ENCODE measurements around the gene TXNRD2.

DNA sequence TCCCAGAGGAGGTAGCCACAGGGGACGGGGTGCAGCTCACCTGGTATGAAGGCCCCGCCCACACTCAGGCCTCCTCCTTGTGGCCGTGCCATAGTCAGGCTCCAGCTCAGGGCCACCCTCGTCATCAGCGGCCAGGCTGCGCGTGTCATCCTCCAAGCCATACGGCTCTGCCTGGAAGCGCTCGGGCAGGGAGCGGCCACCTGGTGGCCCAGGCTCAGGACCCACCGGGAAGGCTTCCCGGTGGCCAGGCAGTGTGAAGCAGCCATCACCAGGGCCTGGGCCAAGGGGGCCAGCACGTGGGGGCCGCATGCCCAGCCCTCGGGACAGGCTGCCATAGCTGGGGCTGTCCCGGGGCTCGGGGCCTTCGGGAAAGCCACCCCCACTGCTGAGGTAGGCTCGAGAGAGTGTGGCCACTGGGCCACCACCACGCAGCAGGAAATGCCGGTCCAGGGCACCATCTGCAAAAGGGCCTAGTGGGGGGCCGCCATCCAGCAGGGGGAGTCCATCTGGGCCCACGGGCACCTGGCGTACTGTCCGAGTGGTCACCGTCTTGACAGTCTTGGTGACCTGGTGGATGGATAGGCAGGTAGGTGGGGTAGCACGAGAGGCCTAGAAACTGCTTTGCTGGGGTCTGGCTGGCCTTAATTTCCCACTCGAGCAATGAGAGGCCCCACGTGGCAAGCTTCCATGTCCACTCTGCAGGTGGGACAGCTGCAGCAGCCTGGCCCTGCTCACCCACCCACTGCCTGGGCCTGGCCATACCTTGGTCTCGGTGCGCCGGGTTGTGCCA, 39.7 kb upstream of the TXNRD2 start:
- no peak for TF ChIP-seq CTCF (IDR thresholded peaks at IDR 0.05; ENCODE audit: insufficient read depth, low read depth, low read length)
- no peak for TF ChIP-seq EZH2 (IDR thresholded peaks at IDR 0.05; ENCODE audit: insufficient read depth, low read length)
